Subcutaneous abdominal adipose tissue (tissue), 5 donors: ENCODE measurements around the gene DRG2.

Source experiments
- H3K27ac ChIP-seq: one replicate; pipeline ENCODE4 v1.7.0; 2013; ENCODE audit warnings: low read depth, mild to moderate bottlenecking, inconsistent platforms, low read length, moderate library complexity
- H3K27me3 ChIP-seq, 5 donors: one replicate each; pipeline ENCODE4 v1.7.0; 2013; ENCODE audit warnings: low read length in 5 of 5, inconsistent platforms in 1 of 5; ENCODE audit not compliant: control insufficient read depth in 5 of 5, insufficient read depth in 4 of 5
- H3K36me3 ChIP-seq, 5 donors: one replicate each; pipeline ENCODE4 v1.7.0; 2013; ENCODE audit warnings: low read length in 5 of 5; ENCODE audit not compliant: control insufficient read depth in 5 of 5, insufficient read depth in 5 of 5
- H3K4me1 ChIP-seq, 5 donors: one replicate each; pipeline ENCODE4 v1.7.0; 2013; ENCODE audit warnings: low read length in 5 of 5, mild to moderate bottlenecking in 3 of 5, moderate library complexity in 1 of 5; ENCODE audit not compliant: control insufficient read depth in 5 of 5, insufficient read depth in 5 of 5
- H3K4me3 ChIP-seq, 5 donors: one replicate each; pipeline ENCODE4 v1.7.0; 2013; ENCODE audit warnings: low read length in 5 of 5, low read depth in 1 of 5
- H3K9ac ChIP-seq, 5 donors: one replicate each; pipeline ENCODE4 v1.7.0; 2013; ENCODE audit warnings: low read length in 5 of 5, mild to moderate bottlenecking in 4 of 5, moderate library complexity in 3 of 5
- H3K9me3 ChIP-seq, 5 donors: one replicate each; pipeline ENCODE4 v1.7.0; 2013; ENCODE audit warnings: low read length in 5 of 5; ENCODE audit not compliant: control insufficient read depth in 5 of 5
- donor health status: healthy.
- donor health status: healthy.
- donor health status: healthy.
- donor health status: healthy.
- donor health status: healthy.

The DRG2 gene

DNA sequence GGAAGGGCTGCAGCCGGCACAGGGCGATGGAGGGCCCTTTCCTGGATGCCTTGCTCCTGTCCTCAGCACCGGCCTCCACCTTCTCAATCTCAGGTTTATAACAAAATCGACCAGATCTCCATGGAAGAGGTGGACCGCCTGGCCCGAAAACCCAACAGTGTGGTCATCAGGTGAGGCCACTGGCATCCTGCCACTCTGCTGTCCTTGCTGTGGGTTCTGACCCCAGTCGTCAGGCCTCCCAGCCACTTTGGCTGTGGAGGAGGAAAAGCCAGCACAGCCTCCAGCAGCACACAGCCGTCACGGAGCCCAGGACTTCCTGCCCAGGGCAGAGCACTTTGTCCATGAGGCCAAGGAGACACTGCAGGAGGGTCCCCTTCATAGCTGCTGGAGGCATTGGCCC is 14.1 kb downstream of the DRG2 start:
- no peak overlapping the region for H3K4me3 ChIP-seq
- H3K9me3 ChIP-seq: no peaks in the 10 kb centered on the region
- no peak overlapping the region for H3K9ac ChIP-seq
- no peak overlapping the region for H3K27ac ChIP-seq
- H3K36me3 ChIP-seq: peaks cover 0 to 96% (median 90%) of the 10 kb centered on the region in 5 donors
- no peaks in the 10 kb centered on the region for H3K4me1 ChIP-seq
- no peaks in the 10 kb centered on the region for H3K27me3 ChIP-seq

DNA sequence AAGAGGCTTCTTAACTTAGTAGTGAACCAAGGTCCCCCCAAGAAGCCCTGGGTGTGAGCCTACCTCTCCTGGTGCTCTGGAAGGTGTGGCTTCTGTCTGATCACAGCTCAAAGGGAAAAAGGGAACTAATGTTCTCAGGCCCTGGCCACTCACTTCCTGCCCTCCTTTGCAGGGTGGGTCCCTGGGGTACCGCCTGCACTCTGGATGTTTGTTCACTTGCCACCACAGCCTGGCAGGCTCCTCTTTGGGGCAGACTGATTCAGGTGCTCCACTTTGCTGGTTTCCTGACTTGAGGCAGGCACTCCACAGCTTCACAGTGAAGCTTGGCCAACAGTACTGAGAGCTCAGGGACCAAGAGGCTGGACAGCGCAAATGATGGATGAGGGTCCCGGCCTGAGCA is 14.9 kb downstream of the DRG2 start:
- no peak overlapping the region for H3K4me3 ChIP-seq

DNA sequence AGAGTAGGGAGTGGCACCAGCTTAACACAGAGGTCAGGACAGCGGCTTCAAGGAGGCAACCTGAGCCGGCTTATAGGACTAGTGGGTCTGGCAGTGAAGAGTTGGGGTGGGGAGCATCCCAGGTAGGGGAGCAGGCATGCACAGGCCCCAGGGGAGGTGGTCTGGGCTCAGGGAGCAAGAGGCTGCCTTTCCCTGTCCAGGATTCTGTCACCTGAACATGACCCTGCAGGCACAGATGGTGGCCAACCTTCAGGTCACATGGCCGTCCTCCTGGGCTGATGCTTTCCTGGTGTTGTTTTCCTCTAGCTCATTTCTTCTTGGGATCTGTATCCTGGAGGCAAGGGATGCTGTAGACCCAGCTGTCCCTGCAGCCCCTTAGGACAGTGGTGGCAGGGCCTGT is 17.3 kb downstream of the DRG2 start:
- no peaks in the 10 kb centered on the region for H3K27me3 ChIP-seq
- no peak overlapping the region for H3K4me3 ChIP-seq
- peaks cover 0 to 71% (median 64%) of the 10 kb centered on the region in 5 donors for H3K36me3 ChIP-seq

More for the DNA sequence above, 14.9 kb downstream of the DRG2 start:
- Histone ChIP-seq H3K27ac (no peak overlapping the region), H3K27me3 (no peaks in the 10 kb centered on the region), H3K36me3 (peaks cover 0 to 94% (median 87%) of the 10 kb centered on the region in 5 donors), H3K9me3 (no peaks in the 10 kb centered on the region), H3K4me1 (no peaks in the 10 kb centered on the region), H3K9ac (no peak overlapping the region)

DNA sequence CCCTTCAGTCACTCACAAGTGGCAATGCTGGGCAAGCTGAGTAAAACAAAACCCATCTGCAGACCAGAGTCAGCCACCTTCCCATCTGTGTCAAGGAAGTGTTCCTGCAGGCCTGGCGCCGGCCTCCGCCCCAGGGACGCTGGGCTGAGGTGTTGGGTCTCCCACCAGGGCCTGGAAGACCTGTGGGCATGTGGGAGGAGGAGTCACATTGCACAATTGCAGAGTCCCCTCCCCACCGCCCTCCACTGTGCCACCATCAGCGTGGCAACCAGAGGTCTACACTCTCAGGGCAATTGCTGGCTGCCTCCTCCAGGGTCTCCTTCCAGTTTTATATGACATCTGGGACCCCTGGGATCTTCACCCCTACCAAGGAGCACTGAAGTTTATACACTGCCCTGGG is 17.8 kb downstream of the DRG2 start:
- H3K27ac ChIP-seq: no peak overlapping the region
- H3K4me3 ChIP-seq: no peak overlapping the region
- H3K27me3 ChIP-seq: no peaks in the 10 kb centered on the region
- no peaks in the 10 kb centered on the region for H3K4me1 ChIP-seq
- H3K36me3 ChIP-seq: peaks cover 0 to 65% (median 58%) of the 10 kb centered on the region in 5 donors
- H3K9me3 ChIP-seq: no peaks in the 10 kb centered on the region
- H3K9ac ChIP-seq: no peak overlapping the region

More for the DNA sequence above, 17.3 kb downstream of the DRG2 start:
- Histone ChIP-seq H3K27ac (no peak overlapping the region), H3K9me3 (no peaks in the 10 kb centered on the region), H3K4me1 (no peaks in the 10 kb centered on the region), H3K9ac (no peak overlapping the region)

DNA sequence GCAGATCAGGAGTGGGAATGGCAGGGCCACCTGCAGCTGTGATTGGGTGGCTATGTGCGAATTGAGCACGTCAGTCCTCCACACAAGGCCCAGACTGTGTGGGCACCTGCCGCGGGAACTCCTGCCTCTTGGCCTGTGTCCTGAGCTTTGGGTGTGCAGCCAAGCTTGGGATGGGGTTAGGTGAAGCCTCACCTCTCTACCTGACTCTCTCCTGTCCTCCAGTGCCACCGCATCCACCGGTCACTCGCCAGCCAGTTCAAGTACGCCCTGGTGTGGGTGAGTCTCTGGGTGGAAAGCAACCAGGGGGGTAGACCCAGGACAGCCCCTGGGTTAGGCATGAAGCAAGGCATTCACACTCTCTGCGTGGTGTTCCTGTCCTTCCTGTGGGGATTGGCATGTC is 18.5 kb downstream of the DRG2 start:
- Histone ChIP-seq H3K9ac (no peak overlapping the region), H3K4me3 (no peak overlapping the region), H3K9me3 (no peaks in the 10 kb centered on the region), H3K27me3 (no peaks in the 10 kb centered on the region), H3K36me3 (peaks cover 0 to 59% (median 52%) of the 10 kb centered on the region in 5 donors), H3K4me1 (no peaks in the 10 kb centered on the region), H3K27ac (no peak overlapping the region)

DNA sequence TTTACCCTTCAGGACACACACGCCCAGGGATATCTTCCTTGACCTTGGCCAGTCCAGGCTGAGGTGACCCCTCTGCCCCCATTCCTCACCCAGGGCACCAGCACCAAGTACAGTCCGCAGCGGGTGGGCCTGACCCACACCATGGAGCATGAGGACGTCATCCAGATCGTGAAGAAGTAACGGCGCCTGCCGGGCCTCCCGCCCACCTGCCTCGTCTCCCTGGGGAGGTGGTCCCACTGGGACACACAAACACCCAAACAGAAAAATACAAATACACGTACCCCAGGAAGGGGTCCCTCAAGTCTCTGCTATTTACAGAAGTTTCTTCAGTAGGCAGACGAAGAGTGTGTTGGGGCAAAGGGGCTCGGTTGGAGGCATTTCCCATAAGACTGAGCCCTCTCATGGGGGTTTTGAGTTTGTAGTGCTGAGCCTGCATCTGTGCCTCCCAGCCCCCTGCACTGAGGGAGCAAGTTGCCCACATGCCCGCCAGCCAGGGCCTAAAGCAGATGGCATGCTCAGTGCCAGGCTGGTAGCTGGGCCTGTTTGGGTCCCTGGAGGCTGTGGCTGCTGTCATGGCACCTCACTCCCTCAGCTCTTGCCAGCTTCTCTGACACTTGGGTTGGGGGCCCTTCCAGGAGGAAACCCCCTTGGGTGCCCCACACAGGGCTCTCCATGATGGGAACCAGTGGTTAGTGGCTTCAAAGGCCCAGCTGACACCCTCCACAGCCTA is 19.5 kb downstream of the DRG2 start:
- Histone ChIP-seq H3K4me1 (no peaks in the 10 kb centered on the region), H3K9me3 (no peaks in the 10 kb centered on the region), H3K9ac (no peak overlapping the region), H3K4me3 (no peak overlapping the region), H3K27ac (no peak overlapping the region), H3K27me3 (no peaks in the 10 kb centered on the region), H3K36me3 (peaks cover 0 to 50% (median 43%) of the 10 kb centered on the region in 5 donors)

DNA sequence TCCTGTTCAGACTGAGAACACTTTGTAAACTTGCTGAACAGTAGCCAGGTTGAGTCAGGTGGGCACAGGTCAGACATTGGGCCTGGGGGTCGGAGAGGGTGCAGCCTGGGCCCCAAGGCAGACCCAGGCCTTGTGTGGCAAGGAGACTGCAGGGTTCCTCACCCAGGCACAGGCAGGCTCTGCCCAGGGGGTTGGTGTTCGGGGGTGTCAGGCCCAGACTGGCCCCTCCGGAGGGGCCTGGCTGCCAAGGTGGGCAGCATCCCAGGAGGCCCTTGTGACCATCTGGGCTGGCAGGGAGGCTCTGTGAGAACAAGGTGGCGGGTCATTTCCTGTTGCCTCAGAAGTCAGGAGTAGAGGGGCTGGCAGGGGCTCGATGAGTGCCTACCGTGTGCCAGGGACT is 20.2 kb downstream of the DRG2 start:
- Histone ChIP-seq H3K27me3 (no peaks in the 10 kb centered on the region), H3K27ac (no peak overlapping the region), H3K4me1 (no peaks in the 10 kb centered on the region), H3K9me3 (no peaks in the 10 kb centered on the region), H3K36me3 (peaks cover 0 to 45% (median 40%) of the 10 kb centered on the region in 5 donors), H3K9ac (no peak overlapping the region), H3K4me3 (no peak overlapping the region)

DNA sequence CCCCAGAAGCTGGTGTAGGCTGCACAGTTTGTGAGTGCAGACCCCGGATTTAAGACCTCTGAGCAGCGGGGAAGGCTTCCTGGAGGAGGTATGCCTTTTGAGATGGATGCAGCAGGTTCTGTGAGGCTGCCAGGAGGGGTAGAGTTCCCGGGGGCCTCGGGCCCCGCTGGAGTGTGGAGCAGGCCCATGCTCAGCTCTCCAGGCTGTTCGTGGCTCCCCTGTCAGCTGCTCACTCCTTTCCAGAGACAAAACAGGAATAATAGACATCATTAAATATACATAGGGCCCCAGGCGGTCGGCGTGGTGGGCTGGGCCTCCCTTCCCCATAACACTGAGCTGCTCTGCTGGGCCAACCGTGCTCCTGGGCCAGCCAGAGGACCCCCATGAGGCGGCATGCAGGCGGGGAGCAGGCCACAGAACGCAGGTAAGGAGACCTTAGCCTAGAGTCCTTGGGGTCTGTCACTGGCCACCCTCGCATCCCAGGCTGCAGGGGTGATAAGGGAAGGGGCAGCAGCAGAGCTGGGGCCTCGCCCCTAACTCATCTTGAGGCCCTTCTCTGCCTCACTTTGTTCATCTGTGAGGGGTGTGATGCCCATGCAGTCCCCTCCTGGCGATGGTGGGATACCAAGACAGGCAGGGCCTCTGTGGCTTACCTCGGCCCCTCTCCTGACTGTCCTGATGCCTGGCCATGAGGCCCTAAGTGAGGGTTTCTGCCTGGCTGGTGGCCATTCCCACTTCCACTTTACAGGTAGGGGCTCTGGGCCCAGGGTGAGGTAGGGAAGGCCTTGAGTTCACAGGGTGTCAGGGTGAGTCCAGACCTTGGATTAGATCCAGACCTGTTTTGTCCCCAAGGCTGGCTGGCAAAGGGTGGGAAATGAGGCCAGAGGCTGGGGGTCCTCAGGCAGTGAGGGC is 20.9 kb downstream of the DRG2 start, which contains the start of gene MYO15A:
Gene MYO15A (plus strand): TSS at position 356 of the 912 bp plus-strand sequence. CDS start 10,045 bp downstream, outside the sequence.
- H3K27me3 ChIP-seq: peaks cover 0 to 1% (median 0%) of the 10 kb centered on the region in 5 donors
- no peaks in the 10 kb centered on the region for H3K9me3 ChIP-seq
- no peaks in the 10 kb centered on the region for H3K4me1 ChIP-seq
- no peak within 1 kb of the TSS for H3K4me3 ChIP-seq
- no peak within 1 kb of the TSS for H3K27ac ChIP-seq
- H3K36me3 ChIP-seq: peaks cover 0 to 39% (median 36%) of the 10 kb centered on the region in 5 donors
- no peak within 1 kb of the TSS for H3K9ac ChIP-seq

DNA sequence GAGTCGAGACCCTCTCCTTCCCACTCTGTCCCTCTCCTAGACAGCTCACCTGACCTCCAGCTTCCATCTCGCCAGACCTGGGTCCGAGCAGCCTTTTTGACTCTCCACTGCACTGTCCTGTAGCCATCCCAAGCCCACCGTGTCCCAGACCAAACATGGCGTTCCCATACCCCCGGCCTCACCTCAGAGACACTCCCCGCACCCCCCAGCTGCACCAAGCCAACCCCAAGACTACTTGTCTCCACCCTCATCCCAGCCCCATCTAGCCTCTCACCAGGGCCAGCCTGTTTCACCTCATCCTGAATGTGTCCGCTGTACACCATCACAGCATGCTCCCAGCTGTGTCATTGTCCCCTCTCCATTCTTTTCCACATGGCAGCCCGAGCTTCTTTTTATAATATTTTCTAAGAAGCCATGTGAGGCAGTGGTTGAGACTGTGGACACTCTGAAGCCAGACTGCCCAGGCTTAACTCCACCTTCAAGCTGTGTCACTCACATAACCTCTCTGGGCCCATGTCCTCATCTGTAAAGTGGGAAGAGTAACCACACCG is 22.3 kb downstream of the DRG2 start:
- H3K4me1 ChIP-seq: no peaks in the 10 kb centered on the region
- peaks cover 0 to 5% (median 0%) of the 10 kb centered on the region in 5 donors for H3K27me3 ChIP-seq
- no peak overlapping the region for H3K9ac ChIP-seq
- no peak overlapping the region for H3K4me3 ChIP-seq
- no peaks in the 10 kb centered on the region for H3K9me3 ChIP-seq
- no peak overlapping the region for H3K27ac ChIP-seq
- H3K36me3 ChIP-seq: peaks cover 0 to 25% (median 24%) of the 10 kb centered on the region in 5 donors
